GM12891 (cell line): ENCODE data around the gene TEAD4.

Experiments
- POLR2A ChIP-seq: IDR thresholded peaks from 2 replicates; pipeline ENCODE4 v1.6.1; 2011; ENCODE audit warnings: low read depth, low read length, control low read depth
- POLR2AphosphoS5 ChIP-seq: IDR thresholded peaks from 2 replicates; pipeline ENCODE4 v1.6.1; 2011; ENCODE audit warnings: low read depth, low read length, control low read depth

- TF ChIP-seq POLR2AphosphoS5 = no peak
- no peak for TF ChIP-seq POLR2A
Measured at GRCh38 chr12:2912216-2912575, 47.0 kb upstream of the TEAD4 start.
